SK-N-SH treated with all-trans-retinoic acid at 6 μM for 48 hours (cell line): ENCODE results near the gene ACTN3.

ENCODE experiments used
- ATAC-seq: fragments of 200-7000 bp; cut with Tn5 transposase; 3 replicates; pipeline ENCODE4 v1.9.1; 2020; ENCODE audit warnings: mild to moderate bottlenecking, moderate library complexity
- ARNTL ChIP-seq: fragments of 450-650 bp; formaldehyde crosslinking; IDR thresholded peaks from 2 replicates; pipeline ENCODE4 v1.5.0; 2020; ENCODE audit warnings: low read depth, mild to moderate bottlenecking, moderate library complexity, borderline replicate concordance
- BACH2 ChIP-seq: fragments of 250-450 bp; sonication (Bioruptor Pico); IDR thresholded peaks from 2 replicates; pipeline ENCODE4 v1.9.0; 2021; ENCODE audit warnings: mild to moderate bottlenecking, borderline replicate concordance
- CSDC2 ChIP-seq: fragments of 250-450 bp; sonication (Bioruptor Pico); IDR thresholded peaks from 2 replicates; pipeline ENCODE4 v1.5.0; 2020; ENCODE audit warnings: mild to moderate bottlenecking, moderate library complexity
- ESRRG ChIP-seq: fragments of 250-450 bp; sonication (Bioruptor Pico); IDR thresholded peaks from 2 replicates; pipeline ENCODE4 v1.6.1; 2021; ENCODE audit warnings: mild to moderate bottlenecking
- ISL1 ChIP-seq: fragments of 250-450 bp; sonication (Bioruptor Pico); IDR thresholded peaks from 2 replicates; pipeline ENCODE4 v2.1.2; 2022; ENCODE audit warnings: mild to moderate bottlenecking, moderate library complexity
- OSR1 ChIP-seq: fragments of 250-450 bp; sonication (Bioruptor Pico); IDR thresholded peaks from 2 replicates; pipeline ENCODE4 v1.8.0; 2022; ENCODE audit warnings: moderate library complexity, mild to moderate bottlenecking, inconsistent platforms
- PATZ1 ChIP-seq: fragments of 250-450 bp; sonication (Bioruptor Pico); IDR thresholded peaks from 2 replicates; pipeline ENCODE4 v1.8.0; 2020; ENCODE audit warnings: mild to moderate bottlenecking, moderate library complexity, borderline replicate concordance
- POU6F1 ChIP-seq: fragments of 250-450 bp; sonication (Bioruptor Pico); IDR thresholded peaks from 2 replicates; pipeline ENCODE4 v1.8.0; 2021; ENCODE audit warnings: low read depth, mild to moderate bottlenecking, moderate library complexity, borderline replicate concordance
- PPARA ChIP-seq: fragments of 250-450 bp; sonication (Bioruptor Pico); IDR thresholded peaks from 2 replicates; pipeline ENCODE4 v1.5.0; 2020; ENCODE audit warnings: mild to moderate bottlenecking, borderline replicate concordance
- RARB ChIP-seq: fragments of 250-450 bp; sonication (Bioruptor Pico); IDR thresholded peaks from 2 replicates; pipeline ENCODE4 v1.8.0; 2021; ENCODE audit warnings: mild to moderate bottlenecking, moderate library complexity
- SNAI2 ChIP-seq: fragments of 250-450 bp; sonication (Bioruptor Pico); IDR thresholded peaks from 2 replicates; pipeline ENCODE4 v1.5.0; 2020; ENCODE audit warnings: mild to moderate bottlenecking, moderate library complexity
- TCF4 ChIP-seq: fragments of 250-450 bp; sonication (Bioruptor Pico); IDR thresholded peaks from 2 replicates; pipeline ENCODE4 v1.8.0; 2021; ENCODE audit warnings: mild to moderate bottlenecking, moderate library complexity, borderline replicate concordance
- ZC3H10 ChIP-seq: fragments of 250-450 bp; sonication (Bioruptor Pico); IDR thresholded peaks from 2 replicates; pipeline ENCODE4 v1.5.1; 2021; ENCODE audit warnings: mild to moderate bottlenecking, moderate library complexity
- ZFP3 ChIP-seq: fragments of 250-450 bp; sonication (Bioruptor Pico); IDR thresholded peaks from 2 replicates; pipeline ENCODE4 v1.5.0; 2020; ENCODE audit warnings: mild to moderate bottlenecking, moderate library complexity
- ZFP30 ChIP-seq: fragments of 450-650 bp; formaldehyde crosslinking; IDR thresholded peaks from 2 replicates; pipeline ENCODE4 v1.5.0; 2022; ENCODE audit warnings: mild to moderate bottlenecking, moderate library complexity
- ZNF565 ChIP-seq: fragments of 450-650 bp; formaldehyde crosslinking; conservative IDR thresholded peaks from 2 replicates; pipeline ENCODE4 v1.5.0; 2020; ENCODE audit warnings: low read depth, mild to moderate bottlenecking, moderate library complexity
- ZNF70 ChIP-seq: fragments of 450-650 bp; formaldehyde crosslinking; IDR thresholded peaks from 2 replicates; pipeline ENCODE4 v1.5.0; 2020; ENCODE audit warnings: mild to moderate bottlenecking, moderate library complexity
- ZNF8 ChIP-seq: fragments of 450-650 bp; formaldehyde crosslinking; IDR thresholded peaks from 2 replicates; pipeline ENCODE4 v1.5.0; 2020; ENCODE audit warnings: mild to moderate bottlenecking, moderate library complexity
- TF ChIP-seq, protein P1 (sequence below): fragments of 250-450 bp; sonication (Bioruptor Pico); IDR thresholded peaks from 2 replicates; pipeline ENCODE4 v1.5.1; 2021; ENCODE audit warnings: mild to moderate bottlenecking, moderate library complexity
- TF ChIP-seq, protein P2 (sequence below): fragments of 250-450 bp; sonication (Bioruptor Pico); IDR thresholded peaks from 2 replicates; pipeline ENCODE4 v1.5.0; 2020; ENCODE audit warnings: mild to moderate bottlenecking, moderate library complexity

The ACTN3 gene

DNA sequence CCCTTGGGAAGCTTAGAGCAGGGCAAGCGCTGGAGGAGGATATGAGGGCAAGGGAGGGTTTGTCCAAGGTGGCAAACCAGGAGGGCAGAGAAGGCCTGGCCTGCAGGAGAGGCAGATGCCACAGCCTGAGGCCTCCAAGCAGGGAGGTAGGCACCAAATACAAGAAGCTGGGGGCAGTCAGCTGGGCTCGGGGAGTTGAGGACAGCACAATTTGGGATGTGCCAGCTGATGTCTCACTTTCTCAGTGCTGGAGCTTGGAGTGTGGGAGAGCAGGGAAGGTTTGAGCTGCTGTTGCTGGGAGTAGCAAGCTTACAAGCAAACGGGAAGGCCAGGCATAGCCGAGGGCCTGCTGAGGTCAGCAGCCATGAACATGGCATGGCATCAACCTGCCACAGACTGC, 4.8 kb upstream of the ACTN3 start:
- TF ChIP-seq ZFP3 (CRISPR knock-in tag) (no peak), ZNF70 (CRISPR knock-in tag) (no peak), PPARA (no peak), ZNF565 (CRISPR knock-in tag) (no peak), ISL1 (no peak), ZFP30 (CRISPR knock-in tag) (no peak), BACH2 (CRISPR knock-in tag) (no peak), TCF4 (CRISPR knock-in tag) (no peak), ESRRG (CRISPR knock-in tag) (no peak), CSDC2 (no peak), ZNF8 (CRISPR knock-in tag) (no peak), POU6F1 (CRISPR knock-in tag) (no peak), SNAI2 (CRISPR knock-in tag) (no peak)
- TF ChIP-seq, protein P1, sequence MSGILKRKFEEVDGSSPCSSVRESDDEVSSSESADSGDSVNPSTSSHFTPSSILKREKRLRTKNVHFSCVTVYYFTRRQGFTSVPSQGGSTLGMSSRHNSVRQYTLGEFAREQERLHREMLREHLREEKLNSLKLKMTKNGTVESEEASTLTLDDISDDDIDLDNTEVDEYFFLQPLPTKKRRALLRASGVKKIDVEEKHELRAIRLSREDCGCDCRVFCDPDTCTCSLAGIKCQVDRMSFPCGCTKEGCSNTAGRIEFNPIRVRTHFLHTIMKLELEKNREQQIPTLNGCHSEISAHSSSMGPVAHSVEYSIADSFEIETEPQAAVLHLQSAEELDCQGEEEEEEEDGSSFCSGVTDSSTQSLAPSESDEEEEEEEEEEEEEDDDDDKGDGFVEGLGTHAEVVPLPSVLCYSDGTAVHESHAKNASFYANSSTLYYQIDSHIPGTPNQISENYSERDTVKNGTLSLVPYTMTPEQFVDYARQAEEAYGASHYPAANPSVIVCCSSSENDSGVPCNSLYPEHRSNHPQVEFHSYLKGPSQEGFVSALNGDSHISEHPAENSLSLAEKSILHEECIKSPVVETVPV = no peak
- TF ChIP-seq, all 23 proteins: peak for 0
- no peak for ATAC-seq

DNA sequence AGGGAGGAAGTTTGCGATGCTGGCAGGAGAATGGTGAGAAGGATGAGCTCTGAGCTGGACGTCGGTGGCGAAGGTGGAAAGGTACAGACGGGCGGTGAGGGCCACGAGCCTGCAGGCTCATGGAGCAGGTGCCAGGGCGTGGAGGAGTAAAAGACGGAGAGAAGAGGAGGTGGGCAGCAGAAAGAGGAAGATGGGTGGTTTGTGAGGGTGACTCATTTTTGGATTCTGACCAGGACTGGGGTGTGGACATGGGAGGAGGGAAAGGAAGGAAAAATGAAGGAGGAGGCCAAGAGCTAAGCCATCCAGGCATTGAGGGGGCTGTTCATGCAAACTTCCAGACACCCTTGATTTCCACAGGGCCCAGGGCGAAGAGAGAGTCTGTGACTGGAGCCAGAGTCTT, 4.3 kb upstream of the ACTN3 start:
- TF ChIP-seq CSDC2 = no peak
- TF ChIP-seq ZC3H10 = no peak
- no peak for TF ChIP-seq ISL1
- TF ChIP-seq SNAI2 (CRISPR knock-in tag) = no peak
- TF ChIP-seq RARB (CRISPR knock-in tag) = no peak
- TF ChIP-seq, protein P2, sequence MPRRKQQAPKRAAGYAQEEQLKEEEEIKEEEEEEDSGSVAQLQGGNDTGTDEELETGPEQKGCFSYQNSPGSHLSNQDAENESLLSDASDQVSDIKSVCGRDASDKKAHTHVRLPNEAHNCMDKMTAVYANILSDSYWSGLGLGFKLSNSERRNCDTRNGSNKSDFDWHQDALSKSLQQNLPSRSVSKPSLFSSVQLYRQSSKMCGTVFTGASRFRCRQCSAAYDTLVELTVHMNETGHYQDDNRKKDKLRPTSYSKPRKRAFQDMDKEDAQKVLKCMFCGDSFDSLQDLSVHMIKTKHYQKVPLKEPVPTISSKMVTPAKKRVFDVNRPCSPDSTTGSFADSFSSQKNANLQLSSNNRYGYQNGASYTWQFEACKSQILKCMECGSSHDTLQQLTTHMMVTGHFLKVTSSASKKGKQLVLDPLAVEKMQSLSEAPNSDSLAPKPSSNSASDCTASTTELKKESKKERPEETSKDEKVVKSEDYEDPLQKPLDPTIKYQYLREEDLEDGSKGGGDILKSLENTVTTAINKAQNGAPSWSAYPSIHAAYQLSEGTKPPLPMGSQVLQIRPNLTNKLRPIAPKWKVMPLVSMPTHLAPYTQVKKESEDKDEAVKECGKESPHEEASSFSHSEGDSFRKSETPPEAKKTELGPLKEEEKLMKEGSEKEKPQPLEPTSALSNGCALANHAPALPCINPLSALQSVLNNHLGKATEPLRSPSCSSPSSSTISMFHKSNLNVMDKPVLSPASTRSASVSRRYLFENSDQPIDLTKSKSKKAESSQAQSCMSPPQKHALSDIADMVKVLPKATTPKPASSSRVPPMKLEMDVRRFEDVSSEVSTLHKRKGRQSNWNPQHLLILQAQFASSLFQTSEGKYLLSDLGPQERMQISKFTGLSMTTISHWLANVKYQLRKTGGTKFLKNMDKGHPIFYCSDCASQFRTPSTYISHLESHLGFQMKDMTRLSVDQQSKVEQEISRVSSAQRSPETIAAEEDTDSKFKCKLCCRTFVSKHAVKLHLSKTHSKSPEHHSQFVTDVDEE = no peak
- TF ChIP-seq ESRRG (CRISPR knock-in tag) = no peak
- TF ChIP-seq POU6F1 (CRISPR knock-in tag) = no peak
- TF ChIP-seq PPARA = no peak
- TF ChIP-seq ARNTL (CRISPR knock-in tag) = no peak
- TF ChIP-seq OSR1 = no peak
- TF ChIP-seq PATZ1 = no peak
- no peak for TF ChIP-seq ZFP3 (CRISPR knock-in tag)
- no peak for ATAC-seq

- ATAC-seq = no peak
- TF ChIP-seq CSDC2 (no peak), TCF4 (CRISPR knock-in tag) (no peak), POU6F1 (CRISPR knock-in tag) (no peak), ZNF70 (CRISPR knock-in tag) (no peak), ZFP30 (CRISPR knock-in tag) (no peak), SNAI2 (CRISPR knock-in tag) (no peak), ZFP3 (CRISPR knock-in tag) (no peak), RARB (CRISPR knock-in tag) (no peak), PPARA (no peak)
- TF ChIP-seq, protein P1 = no peak
- TF ChIP-seq, protein P2 = no peak
These were observed 3.2 kb upstream of the ACTN3 start for GRCh38 chr11:66543263-66544107.
